MCF 10A (cell line): Measurements from ENCODE around the gene BPIFA2. TPM values are rescaled to one million over a fixed set of nuclear protein-coding genes. Genes with fewer than 3 reads are reported as not detected.

Experiments
- BruUV-seq: library from RNA; stranded (reverse); fragments of 400-500 nt; replicated peaks from 2 replicates; lab custom pipeline; 2021; lab: Mats Ljungman, UMichigan
- CTCF ChIA-PET: fragments of 300-600 bp; sonication (Branson Sonifier 250); formaldehyde crosslinking; extraction: SDS; loops from one replicate; lab custom pipeline; 2021; ENCODE audit warnings: antibody characterized with exemption, inconsistent platforms; lab: Yijun Ruan, JAX
- POLR2A ChIA-PET: fragments of 300-600, 350-650 bp; sonication (Branson Sonifier 250); formaldehyde crosslinking; extraction: SDS; loops from one replicate; lab custom pipeline; 2020; ENCODE audit warnings: antibody characterized with exemption, inconsistent platforms; lab: Yijun Ruan, JAX
- DNase-seq: peaks from one replicate; pipeline ENCODE4 v3.0.0-alpha.2; 2018; ENCODE audit not compliant: unreplicated experiment
- H3K27ac Mint-ChIP-seq: one replicate; pipeline ENCODE4 v1.8.0; 2022; ENCODE audit warnings: mild to moderate bottlenecking, low read depth, mixed read lengths; ENCODE audit not compliant: unreplicated experiment
- H3K27me3 Mint-ChIP-seq: one replicate; pipeline ENCODE4 v1.8.0; 2022; ENCODE audit warnings: mixed read lengths; ENCODE audit not compliant: insufficient read depth, unreplicated experiment
- H3K36me3 Mint-ChIP-seq: one replicate; pipeline ENCODE4 v1.8.0; 2022; ENCODE audit warnings: mild to moderate bottlenecking, moderate library complexity, mixed read lengths; ENCODE audit not compliant: insufficient read depth, unreplicated experiment
- H3K4me1 Mint-ChIP-seq: one replicate; pipeline ENCODE4 v1.8.0; 2022; ENCODE audit warnings: mixed read lengths; ENCODE audit not compliant: insufficient read depth, unreplicated experiment
- H3K4me3 Mint-ChIP-seq: one replicate; pipeline ENCODE4 v1.8.0; 2022; ENCODE audit warnings: mild to moderate bottlenecking, moderate library complexity, mixed read lengths; ENCODE audit not compliant: unreplicated experiment
- H3K9me3 Mint-ChIP-seq: one replicate; pipeline ENCODE4 v1.8.0; 2022; ENCODE audit warnings: mixed read lengths; ENCODE audit not compliant: unreplicated experiment
- intact Hi-C: fragments of 100-400 bp; cut with micrococcal nuclease; formaldehyde crosslinking; loops from 2 replicates; pipeline ENCODE4 v1.14.1; 2022
- total RNA-seq: library from RNA; stranded (reverse); gene quantifications from 2 replicates; pipeline ENCODE4 v1.2.3, GENCODE V29; 2022
- TF ChIP-seq, protein P1 (sequence below): fragments of 200-600 bp; IDR thresholded peaks from one replicate; pipeline ENCODE4 v1.8.0; 2022; ENCODE audit warnings: antibody characterized with exemption, mild to moderate bottlenecking; ENCODE audit not compliant: unreplicated experiment

Gene BPIFA2
- total RNA-seq, 1 experiment from 2014 or later, result not detected

DNA sequence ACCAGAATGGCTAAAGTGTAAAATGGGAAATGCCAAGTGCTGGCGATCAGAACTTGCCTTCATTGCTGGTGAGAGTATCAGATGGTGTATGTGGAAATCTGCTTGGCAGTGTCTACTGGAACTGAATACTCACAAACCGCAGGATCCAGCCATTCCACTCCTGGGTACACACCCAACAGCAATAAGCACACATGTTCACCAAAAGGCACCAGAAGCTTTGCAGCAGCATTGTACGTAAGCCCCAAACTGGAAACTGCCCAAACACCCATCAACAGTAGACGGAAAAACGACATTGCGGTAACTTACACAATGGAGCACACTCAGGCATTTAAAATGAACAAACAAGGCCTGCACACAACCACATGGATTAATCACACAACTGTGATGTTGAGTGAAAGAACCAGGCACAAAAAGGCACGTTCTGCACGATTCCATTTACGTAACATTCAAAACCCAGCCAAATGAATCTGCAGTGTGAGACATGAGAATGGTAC lies 37.3 kb upstream of the BPIFA2 start:
- no peak overlapping the region for H3K27ac Mint-ChIP-seq
- no peaks in the 10 kb centered on the region for H3K36me3 Mint-ChIP-seq
- POLR2A ChIA-PET, result no interaction called here
- TF ChIP-seq, protein P1, sequence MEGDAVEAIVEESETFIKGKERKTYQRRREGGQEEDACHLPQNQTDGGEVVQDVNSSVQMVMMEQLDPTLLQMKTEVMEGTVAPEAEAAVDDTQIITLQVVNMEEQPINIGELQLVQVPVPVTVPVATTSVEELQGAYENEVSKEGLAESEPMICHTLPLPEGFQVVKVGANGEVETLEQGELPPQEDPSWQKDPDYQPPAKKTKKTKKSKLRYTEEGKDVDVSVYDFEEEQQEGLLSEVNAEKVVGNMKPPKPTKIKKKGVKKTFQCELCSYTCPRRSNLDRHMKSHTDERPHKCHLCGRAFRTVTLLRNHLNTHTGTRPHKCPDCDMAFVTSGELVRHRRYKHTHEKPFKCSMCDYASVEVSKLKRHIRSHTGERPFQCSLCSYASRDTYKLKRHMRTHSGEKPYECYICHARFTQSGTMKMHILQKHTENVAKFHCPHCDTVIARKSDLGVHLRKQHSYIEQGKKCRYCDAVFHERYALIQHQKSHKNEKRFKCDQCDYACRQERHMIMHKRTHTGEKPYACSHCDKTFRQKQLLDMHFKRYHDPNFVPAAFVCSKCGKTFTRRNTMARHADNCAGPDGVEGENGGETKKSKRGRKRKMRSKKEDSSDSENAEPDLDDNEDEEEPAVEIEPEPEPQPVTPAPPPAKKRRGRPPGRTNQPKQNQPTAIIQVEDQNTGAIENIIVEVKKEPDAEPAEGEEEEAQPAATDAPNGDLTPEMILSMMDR, result no peak
- no peaks in the 10 kb centered on the region for H3K9me3 Mint-ChIP-seq
- CTCF ChIA-PET, result no interaction called here
- peak; percentile 17 for DNase-seq
- no peaks in the 10 kb centered on the region for H3K4me1 Mint-ChIP-seq
- no TSS peak for BruUV-seq
- intact Hi-C loops, result no loop called here
- H3K4me3 Mint-ChIP-seq, result no peak overlapping the region
- H3K27me3 Mint-ChIP-seq, result peaks cover 24% of the 10 kb centered on the region

DNA sequence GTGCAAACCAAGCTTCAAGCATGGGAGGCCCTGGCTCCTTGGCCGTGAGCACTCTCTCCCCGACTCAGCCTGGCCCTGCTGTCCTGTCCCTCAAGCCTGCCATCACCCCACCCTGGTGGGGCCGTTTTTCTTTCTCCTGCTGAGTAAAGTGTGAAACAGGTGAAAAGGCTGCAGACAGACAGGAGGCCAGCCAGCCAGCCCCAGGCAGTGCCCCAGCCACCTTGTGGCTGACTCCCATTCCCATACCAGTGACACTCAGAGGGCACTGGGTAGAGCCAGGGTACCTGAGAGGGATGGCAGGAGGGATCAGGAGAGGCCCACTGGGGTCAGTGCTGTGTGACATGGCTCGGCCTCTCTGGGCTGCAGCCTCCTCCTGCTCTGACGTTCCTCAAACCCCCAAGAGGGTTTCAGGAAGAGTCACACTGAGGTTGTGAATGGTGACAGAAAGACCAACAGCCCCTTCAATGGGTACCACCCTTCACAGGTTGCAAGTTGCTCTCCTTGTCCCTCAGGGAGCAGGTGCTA lies 35.9 kb upstream of the BPIFA2 start:
- no peaks in the 10 kb centered on the region for H3K36me3 Mint-ChIP-seq
- no peak overlapping the region for H3K4me3 Mint-ChIP-seq
- H3K4me1 Mint-ChIP-seq, result no peaks in the 10 kb centered on the region
- BruUV-seq, result no TSS peak
- no peak for DNase-seq
- ChIA-PET CTCF (no interaction called here), POLR2A (no interaction called here)
- no peaks in the 10 kb centered on the region for H3K9me3 Mint-ChIP-seq
- no peak overlapping the region for H3K27ac Mint-ChIP-seq
- peaks cover 16% of the 10 kb centered on the region for H3K27me3 Mint-ChIP-seq
- intact Hi-C loops, result no loop called here
- TF ChIP-seq, protein P1, result no peak

DNA sequence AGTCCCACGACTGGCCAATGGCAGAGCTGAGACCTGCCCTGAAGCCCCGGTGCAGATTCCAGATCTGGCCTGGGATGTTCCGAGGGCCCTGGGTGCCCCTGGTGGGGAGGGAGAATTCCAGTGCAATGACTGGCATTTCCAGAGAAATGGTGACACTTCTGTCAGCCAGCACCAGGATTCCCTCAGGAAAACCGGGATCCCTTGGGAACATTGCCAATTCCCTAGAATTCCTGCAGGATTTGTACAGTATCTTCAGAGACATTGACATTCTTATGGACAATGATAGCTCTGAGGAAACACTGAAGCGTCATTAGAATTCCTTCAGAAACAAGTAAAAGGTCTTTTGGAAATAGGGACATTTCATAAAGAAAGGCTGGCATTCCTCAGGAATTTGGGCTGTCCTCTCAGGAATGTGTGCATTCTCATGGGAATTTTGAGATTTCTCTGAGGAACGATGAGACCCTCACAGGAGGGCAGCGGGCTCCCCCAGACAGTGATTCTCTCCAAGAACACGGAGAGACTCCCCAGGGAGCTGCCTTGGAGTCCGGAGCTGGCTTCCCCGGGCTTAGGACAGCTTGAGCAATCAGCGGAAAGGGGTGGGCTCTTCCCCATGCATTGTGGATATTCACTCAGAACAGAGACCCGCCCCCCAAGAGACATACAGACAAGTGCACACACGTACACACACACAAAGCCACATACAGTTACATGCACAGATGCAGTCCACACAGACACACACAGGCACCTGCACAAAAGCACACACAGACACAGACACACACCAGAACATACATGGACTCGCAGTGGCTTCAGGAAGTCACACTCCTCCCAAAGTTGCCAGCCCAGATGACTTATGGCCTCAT lies 35.2 kb upstream of the BPIFA2 start:
- Mint-ChIP-seq H3K4me1 (no peaks in the 10 kb centered on the region), H3K4me3 (no peak overlapping the region), H3K36me3 (no peaks in the 10 kb centered on the region), H3K27ac (no peak overlapping the region), H3K27me3 (peaks cover 16% of the 10 kb centered on the region), H3K9me3 (no peaks in the 10 kb centered on the region)
- POLR2A ChIA-PET, result no interaction called here
- BruUV-seq, result no TSS peak
- CTCF ChIA-PET, result interaction anchor here (0.6 kb wide), 1 partner anchor 1120 kb away, joined by 4 read pairs; no protein-coding TSS in a partner anchor
- intact Hi-C loops, result no loop called here
- TF ChIP-seq, protein P1, result no peak
- DNase-seq, result no peak

DNA sequence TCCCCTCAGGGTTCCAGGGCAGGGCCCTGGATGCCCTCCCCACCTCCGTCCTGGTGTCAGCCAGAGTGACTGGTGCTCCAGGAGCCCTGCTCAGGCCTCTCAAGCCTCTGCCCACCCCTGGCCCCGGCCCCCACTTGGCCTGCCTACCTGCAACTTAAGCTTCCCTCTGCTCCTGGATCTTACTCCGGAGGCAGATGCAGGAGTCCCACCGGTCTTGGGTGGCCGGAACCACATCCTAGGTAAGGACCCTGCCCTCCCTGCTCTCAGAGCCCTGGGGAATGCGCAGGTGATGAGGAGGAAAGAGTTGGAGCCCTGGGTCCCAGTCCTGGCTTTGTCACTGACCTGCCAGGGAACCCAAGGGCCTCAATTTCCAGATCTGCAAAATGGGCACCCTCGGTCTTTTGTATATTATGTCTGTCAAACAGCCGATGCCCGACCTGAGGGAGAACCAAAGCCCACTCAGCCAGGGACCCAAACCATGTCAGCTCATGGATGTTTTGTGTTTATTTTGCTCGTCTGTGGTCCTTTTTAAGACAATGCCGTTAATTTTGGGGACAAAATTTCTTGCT lies 34.5 kb upstream of the BPIFA2 start:
- CTCF ChIA-PET, result no interaction called here
- intact Hi-C loops, result no loop called here
- no peak overlapping the region for H3K4me3 Mint-ChIP-seq
- POLR2A ChIA-PET, result no interaction called here
- no TSS peak for BruUV-seq
- H3K27ac Mint-ChIP-seq, result no peak overlapping the region
- H3K4me1 Mint-ChIP-seq, result no peaks in the 10 kb centered on the region
- H3K27me3 Mint-ChIP-seq, result peaks cover 16% of the 10 kb centered on the region
- DNase-seq, result no peak
- no peaks in the 10 kb centered on the region for H3K9me3 Mint-ChIP-seq
- TF ChIP-seq, protein P1, result no peak
- H3K36me3 Mint-ChIP-seq, result no peaks in the 10 kb centered on the region
